ENCODE measurements around the gene CYP19A1. TPM values are rescaled to one million over a fixed set of nuclear protein-coding genes. Genes with fewer than 3 reads are reported as not detected.

Gene CYP19A1
- polyA plus RNA-seq, 1 of the 3 experiments (the other 2 are of a cell fraction), result 0.03 TPM

- no peak overlapping the region for H3K9ac ChIP-seq
- H3K9me2 ChIP-seq, result no peaks in the 10 kb centered on the region
- H2AFZ ChIP-seq (ENCODE audit: low read depth), result no peak overlapping the region
- no peaks in the 10 kb centered on the region for H3K27me3 ChIP-seq (ENCODE audit: insufficient read depth)
- ChIA-PET POLR2A (no interaction called here), CTCF (no interaction called here)
- 33% methylated on average over 3 of the region's 3 CpGs for WGBS (ENCODE audit: low lambda C conversion rate)
- no peak overlapping the region for H3K4me2 ChIP-seq
- DNase-seq, result no peak
- no peaks in the 10 kb centered on the region for H3K36me3 ChIP-seq (replicated peaks in 1 of 2; ENCODE audit: control insufficient read depth in 1 of 2, insufficient read depth in 2 of 2, low read length in 1 of 2)
- H3K79me2 ChIP-seq (ENCODE audit: insufficient read depth), result no peaks in the 10 kb centered on the region
- no peaks in the 10 kb centered on the region for H4K20me1 ChIP-seq (ENCODE audit: insufficient read depth)
- no peak overlapping the region for H3K4me3 ChIP-seq (ENCODE audit: low read depth in 2 of 2, low read length in 1 of 2)
- H3K9me3 ChIP-seq, result no peaks in the 10 kb centered on the region
- H3K4me1 ChIP-seq (ENCODE audit: control insufficient read depth in 1 of 2, insufficient read depth in 2 of 2, low read depth in 1 of 2, low read length in 1 of 2), result no peaks in the 10 kb centered on the region
- H3F3A ChIP-seq (replicated peaks; ENCODE audit: insufficient read depth), result no peaks in the 10 kb centered on the region
- no peak for TF ChIP-seq MAX (IDR thresholded peaks at IDR 0.05; ENCODE audit: low read depth)
- no peak for TF ChIP-seq SMC3 (IDR thresholded peaks at IDR 0.05; ENCODE audit: low read depth, low read length)
- no peak for TF ChIP-seq GABPA (IDR thresholded peaks at IDR 0.05; ENCODE audit: low read depth)
- TF ChIP-seq MXI1 (IDR thresholded peaks at IDR 0.05; ENCODE audit: low read depth, low read length), result no peak
- no peak for TF ChIP-seq SIN3A (IDR thresholded peaks at IDR 0.05; ENCODE audit: borderline replicate concordance, low read depth, low read length)
- no peak for TF ChIP-seq RXRA (IDR thresholded peaks at IDR 0.05; ENCODE audit: borderline replicate concordance, low read depth)
- no peak for TF ChIP-seq TCF12 (IDR thresholded peaks at IDR 0.05)
- TF ChIP-seq, protein P1, sequence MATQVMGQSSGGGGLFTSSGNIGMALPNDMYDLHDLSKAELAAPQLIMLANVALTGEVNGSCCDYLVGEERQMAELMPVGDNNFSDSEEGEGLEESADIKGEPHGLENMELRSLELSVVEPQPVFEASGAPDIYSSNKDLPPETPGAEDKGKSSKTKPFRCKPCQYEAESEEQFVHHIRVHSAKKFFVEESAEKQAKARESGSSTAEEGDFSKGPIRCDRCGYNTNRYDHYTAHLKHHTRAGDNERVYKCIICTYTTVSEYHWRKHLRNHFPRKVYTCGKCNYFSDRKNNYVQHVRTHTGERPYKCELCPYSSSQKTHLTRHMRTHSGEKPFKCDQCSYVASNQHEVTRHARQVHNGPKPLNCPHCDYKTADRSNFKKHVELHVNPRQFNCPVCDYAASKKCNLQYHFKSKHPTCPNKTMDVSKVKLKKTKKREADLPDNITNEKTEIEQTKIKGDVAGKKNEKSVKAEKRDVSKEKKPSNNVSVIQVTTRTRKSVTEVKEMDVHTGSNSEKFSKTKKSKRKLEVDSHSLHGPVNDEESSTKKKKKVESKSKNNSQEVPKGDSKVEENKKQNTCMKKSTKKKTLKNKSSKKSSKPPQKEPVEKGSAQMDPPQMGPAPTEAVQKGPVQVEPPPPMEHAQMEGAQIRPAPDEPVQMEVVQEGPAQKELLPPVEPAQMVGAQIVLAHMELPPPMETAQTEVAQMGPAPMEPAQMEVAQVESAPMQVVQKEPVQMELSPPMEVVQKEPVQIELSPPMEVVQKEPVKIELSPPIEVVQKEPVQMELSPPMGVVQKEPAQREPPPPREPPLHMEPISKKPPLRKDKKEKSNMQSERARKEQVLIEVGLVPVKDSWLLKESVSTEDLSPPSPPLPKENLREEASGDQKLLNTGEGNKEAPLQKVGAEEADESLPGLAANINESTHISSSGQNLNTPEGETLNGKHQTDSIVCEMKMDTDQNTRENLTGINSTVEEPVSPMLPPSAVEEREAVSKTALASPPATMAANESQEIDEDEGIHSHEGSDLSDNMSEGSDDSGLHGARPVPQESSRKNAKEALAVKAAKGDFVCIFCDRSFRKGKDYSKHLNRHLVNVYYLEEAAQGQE (IDR thresholded peaks at IDR 0.05; ENCODE audit: low read depth, low read length), result no peak
- no peak for TF ChIP-seq TEAD4 (IDR thresholded peaks at IDR 0.05; ENCODE audit: borderline replicate concordance, insufficient read depth)
- TF ChIP-seq, protein P2, sequence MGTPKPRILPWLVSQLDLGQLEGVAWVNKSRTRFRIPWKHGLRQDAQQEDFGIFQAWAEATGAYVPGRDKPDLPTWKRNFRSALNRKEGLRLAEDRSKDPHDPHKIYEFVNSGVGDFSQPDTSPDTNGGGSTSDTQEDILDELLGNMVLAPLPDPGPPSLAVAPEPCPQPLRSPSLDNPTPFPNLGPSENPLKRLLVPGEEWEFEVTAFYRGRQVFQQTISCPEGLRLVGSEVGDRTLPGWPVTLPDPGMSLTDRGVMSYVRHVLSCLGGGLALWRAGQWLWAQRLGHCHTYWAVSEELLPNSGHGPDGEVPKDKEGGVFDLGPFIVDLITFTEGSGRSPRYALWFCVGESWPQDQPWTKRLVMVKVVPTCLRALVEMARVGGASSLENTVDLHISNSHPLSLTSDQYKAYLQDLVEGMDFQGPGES (IDR thresholded peaks at IDR 0.05; ENCODE audit: low read depth, low read length), result no peak
- TF ChIP-seq ZBTB33 (IDR thresholded peaks at IDR 0.05; ENCODE audit: borderline replicate concordance, low read depth), result no peak
- no peak for TF ChIP-seq NRF1 (IDR thresholded peaks at IDR 0.05; ENCODE audit: low read depth, low read length)
- TF ChIP-seq PBX3 (IDR thresholded peaks at IDR 0.05), result no peak
- TF ChIP-seq MEF2A (IDR thresholded peaks at IDR 0.05; ENCODE audit: borderline replicate concordance, low read depth), result no peak
- TF ChIP-seq, protein P3, sequence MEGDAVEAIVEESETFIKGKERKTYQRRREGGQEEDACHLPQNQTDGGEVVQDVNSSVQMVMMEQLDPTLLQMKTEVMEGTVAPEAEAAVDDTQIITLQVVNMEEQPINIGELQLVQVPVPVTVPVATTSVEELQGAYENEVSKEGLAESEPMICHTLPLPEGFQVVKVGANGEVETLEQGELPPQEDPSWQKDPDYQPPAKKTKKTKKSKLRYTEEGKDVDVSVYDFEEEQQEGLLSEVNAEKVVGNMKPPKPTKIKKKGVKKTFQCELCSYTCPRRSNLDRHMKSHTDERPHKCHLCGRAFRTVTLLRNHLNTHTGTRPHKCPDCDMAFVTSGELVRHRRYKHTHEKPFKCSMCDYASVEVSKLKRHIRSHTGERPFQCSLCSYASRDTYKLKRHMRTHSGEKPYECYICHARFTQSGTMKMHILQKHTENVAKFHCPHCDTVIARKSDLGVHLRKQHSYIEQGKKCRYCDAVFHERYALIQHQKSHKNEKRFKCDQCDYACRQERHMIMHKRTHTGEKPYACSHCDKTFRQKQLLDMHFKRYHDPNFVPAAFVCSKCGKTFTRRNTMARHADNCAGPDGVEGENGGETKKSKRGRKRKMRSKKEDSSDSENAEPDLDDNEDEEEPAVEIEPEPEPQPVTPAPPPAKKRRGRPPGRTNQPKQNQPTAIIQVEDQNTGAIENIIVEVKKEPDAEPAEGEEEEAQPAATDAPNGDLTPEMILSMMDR (IDR thresholded peaks at IDR 0.05), result no peak
- TF ChIP-seq JUND (IDR thresholded peaks at IDR 0.05), result no peak
- no peak for TF ChIP-seq ELF1 (IDR thresholded peaks at IDR 0.05)
- TF ChIP-seq USF1 (IDR thresholded peaks at IDR 0.05; ENCODE audit: borderline replicate concordance, low read depth), result no peak
- TF ChIP-seq RCOR1 (IDR thresholded peaks at IDR 0.05; ENCODE audit: low read length), result no peak
- no peak for TF ChIP-seq POLR2AphosphoS5 (IDR thresholded peaks at IDR 0.05; ENCODE audit: low read depth, low read length)
- no peak overlapping the region for H3K27ac ChIP-seq (ENCODE audit: low read depth in 2 of 2, low read length in 1 of 2)
Measured at GRCh38 chr15:51325167-51325566, 13.2 kb downstream of the CYP19A1 start.

Measured in SK-N-SH (cell line).